HepG2 (cell line): ENCODE results near the gene PKD2L1. TPM values are rescaled to one million over a fixed set of nuclear protein-coding genes. Genes with fewer than 3 reads are reported as not detected.
A peak's percentile ranks its signal among the peaks of the same experiment; 100 is the strongest.

ENCODE experiments used
- AFF4 ChIP-seq: sonication (generic); formaldehyde crosslinking; IDR thresholded peaks from 2 replicates; pipeline ENCODE4 v1.4.0; 2020; ENCODE audit warnings: missing genetic modification reagents
- ATRX ChIP-seq: sonication (generic); formaldehyde crosslinking; IDR thresholded peaks from 2 replicates; pipeline ENCODE4 v1.4.0; 2020; ENCODE audit warnings: missing genetic modification reagents, borderline replicate concordance
- BRF2 ChIP-seq: sonication (generic); formaldehyde crosslinking; IDR thresholded peaks from 2 replicates; pipeline ENCODE4 v1.8.1; 2022; ENCODE audit warnings: mild to moderate bottlenecking, missing genetic modification reagents
- CENPX ChIP-seq: sonication (generic); formaldehyde crosslinking; IDR thresholded peaks from 2 replicates; pipeline ENCODE4 v1.9.0; 2021; ENCODE audit warnings: mild to moderate bottlenecking, missing genetic modification reagents, moderate library complexity
- E2F5 ChIP-seq: sonication (generic); formaldehyde crosslinking; conservative IDR thresholded peaks from 2 replicates; pipeline ENCODE4 v1.4.0; 2020; ENCODE audit warnings: missing genetic modification reagents
- FOXC1 ChIP-seq: sonication (generic); formaldehyde crosslinking; IDR thresholded peaks from 2 replicates; pipeline ENCODE4 v1.8.0; 2022; ENCODE audit warnings: mild to moderate bottlenecking, missing genetic modification reagents, borderline replicate concordance
- HES4 ChIP-seq: sonication (generic); formaldehyde crosslinking; IDR thresholded peaks from 2 replicates; pipeline ENCODE4 v1.9.0; 2021; ENCODE audit warnings: mild to moderate bottlenecking, missing genetic modification reagents, borderline replicate concordance
- HNRNPLL ChIP-seq: fragments of 200-400 bp; formaldehyde crosslinking; IDR thresholded peaks from 2 replicates; pipeline ENCODE4 v1.6.1; 2017; ENCODE audit warnings: mild to moderate bottlenecking, low read depth, low read length; ENCODE audit not compliant: poor library complexity, severe bottlenecking
- MEF2D ChIP-seq: sonication (generic); formaldehyde crosslinking; IDR thresholded peaks from 2 replicates; pipeline ENCODE4 v1.5.1; 2020; ENCODE audit warnings: mild to moderate bottlenecking, missing genetic modification reagents
- NR2F2 ChIP-seq: IDR thresholded peaks from 2 replicates; pipeline ENCODE4 v1.6.1; 2012; ENCODE audit warnings: low read depth, inconsistent platforms, borderline replicate concordance
- PAWR ChIP-seq: sonication (generic); formaldehyde crosslinking; IDR thresholded peaks from 2 replicates; pipeline ENCODE4 v1.4.0; 2020; ENCODE audit warnings: missing genetic modification reagents, mild to moderate bottlenecking, borderline replicate concordance
- RBM22 ChIP-seq: fragments of 200-400 bp; formaldehyde crosslinking; optimal IDR thresholded peaks from 2 replicates; pipeline ENCODE3; 2017; ENCODE audit warnings: mild to moderate bottlenecking, low read length, moderate library complexity
- RBM39 ChIP-seq: fragments of 200-400 bp; formaldehyde crosslinking; IDR thresholded peaks from one replicate; pipeline ENCODE4 v1.6.1; 2018; ENCODE audit warnings: antibody characterized with exemption, mild to moderate bottlenecking, low read depth, low read length; ENCODE audit not compliant: poor library complexity, severe bottlenecking
- SAP130 ChIP-seq: IDR thresholded peaks from 2 replicates; pipeline ENCODE4 v1.6.1; 2016; ENCODE audit warnings: low read depth
- SIX1 ChIP-seq: sonication (generic); formaldehyde crosslinking; IDR thresholded peaks from 2 replicates; pipeline ENCODE4 v1.4.0; 2020; ENCODE audit warnings: missing genetic modification reagents, borderline replicate concordance
- ZEB1 ChIP-seq: IDR thresholded peaks from 2 replicates; pipeline ENCODE4 v1.6.1; 2012; ENCODE audit warnings: mild to moderate bottlenecking, low read depth, inconsistent platforms; ENCODE audit not compliant: insufficient replicate concordance
- ZNF124 ChIP-seq: sonication (generic); formaldehyde crosslinking; IDR thresholded peaks from 2 replicates; pipeline ENCODE4 v1.4.0; 2020; ENCODE audit warnings: missing genetic modification reagents
- ZNF260 ChIP-seq: sonication (generic); formaldehyde crosslinking; IDR thresholded peaks from 2 replicates; pipeline ENCODE4 v1.4.0; 2020; ENCODE audit warnings: missing genetic modification reagents, low read depth, mild to moderate bottlenecking, borderline replicate concordance
- ZNF468 ChIP-seq: sonication (generic); formaldehyde crosslinking; IDR thresholded peaks from 2 replicates; pipeline ENCODE4 v1.8.0; 2022; ENCODE audit warnings: mild to moderate bottlenecking, moderate library complexity, missing genetic modification reagents
- ZSCAN25 ChIP-seq: sonication (generic); formaldehyde crosslinking; IDR thresholded peaks from 2 replicates; pipeline ENCODE4 v1.8.0; 2022; ENCODE audit warnings: mild to moderate bottlenecking, missing genetic modification reagents
- ZSCAN29 ChIP-seq: sonication (generic); formaldehyde crosslinking; conservative IDR thresholded peaks from 2 replicates; pipeline ENCODE4 v1.4.0; 2020; ENCODE audit warnings: mild to moderate bottlenecking, missing genetic modification reagents
- ZXDC ChIP-seq: sonication (generic); formaldehyde crosslinking; IDR thresholded peaks from 2 replicates; pipeline ENCODE4 v1.5.0; 2020; ENCODE audit warnings: mild to moderate bottlenecking, missing genetic modification reagents
- polyA plus RNA-seq, 8 experiments: library from polyadenylated mRNA; depleted of rRNA in 3 of 8; stranded (reverse) in 7 of 8; unstranded in 1 of 8; fragments of >200 nt; fragmentation: Illumina TruSeq in 4 of 8; extraction: Trizol in 4 of 8; gene quantifications; 2 replicates each; pipeline versions ENCODE4 v1.2.1 to v1.2.3, GENCODE V29; 2011 to 2016; ENCODE audit warnings: low read depth in 4 of 8, missing spikeins in 1 of 8, mixed read lengths in 1 of 8; ENCODE audit not compliant: insufficient read depth in 1 of 8
- total RNA-seq, 5 experiments: library from RNA; depleted of rRNA; stranded (reverse); fragments of >200 nt; fragmentation: Illumina TruSeq; extraction: Trizol; gene quantifications; 2 replicates each; pipeline ENCODE4 v1.2.3, GENCODE V29; 2016; ENCODE audit warnings: low read depth in 1 of 5

PKD2L1 gene
- total and polyA plus RNA-seq, 2 of the 13 experiments (the other 11 are each of a cell fraction or from before 2014, with no cell fraction given): 0.07 to 0.15 TPM

- TF ChIP-seq MEF2D (CRISPR knock-in tag) (no peak), NR2F2 (no peak), AFF4 (no peak), CENPX (CRISPR knock-in tag) (no peak), ZEB1 (no peak), ATRX (no peak), SIX1 (CRISPR knock-in tag) (no peak), ZSCAN25 (CRISPR knock-in tag) (0 out of 2 replicates have a peak, but pooled peaks have one; percentile 3), ZNF124 (no peak), PAWR (no peak), SAP130 (CRISPR knock-in tag) (peak; percentile 17; the same call in 1 of the 2 replicates), RBM39 (no peak), ZSCAN29 (CRISPR knock-in tag) (0 out of 2 replicates have a peak, but pooled peaks have one; percentile 17), ZXDC (CRISPR knock-in tag) (no peak), FOXC1 (CRISPR knock-in tag) (no peak), BRF2 (no peak), ZNF468 (CRISPR knock-in tag) (no peak), ZNF260 (no peak), HES4 (CRISPR knock-in tag) (no peak), E2F5 (CRISPR knock-in tag) (no peak), RBM22 (peak; percentile 48), HNRNPLL (no peak)
These were observed 17.7 kb upstream of the PKD2L1 start (continued) for GRCh38 chr10:100347568-100348195.
